Stimulated activated CD4-positive, alpha-beta T cell treated with anti-CD3 and anti-CD28 coated beads, Interleukin-2, amount 100 ng/mL, for 4 hours (primary cell): Measurements from ENCODE around the gene KRTAP12-2.
"Not testable (repeated sequence)": the region's sequence is repeated elsewhere in the genome, so short reads cannot be mapped to it uniquely, and the experiment has no call there.

Experiments used
- DNase-seq: peaks from one replicate; pipeline ENCODE4 v3.0.0-alpha.2; 2020; ENCODE audit warnings: low read depth

The KRTAP12-2 gene

GRCh38 chr21:44684077-44684476 lies 17.4 kb upstream of the KRTAP12-2 start:
- DNase-seq, result no peak

- no peak for DNase-seq
Observed at GRCh38 chr21:44682580-44683151, 15.9 kb upstream of the KRTAP12-2 start.

- DNase-seq, result no peak
Observed at GRCh38 chr21:44681861-44682579, 15.3 kb upstream of the KRTAP12-2 start, which contains the start of gene KRTAP12-1. Gene KRTAP12-1 (minus strand): TSS chr21:44682163. CDS start chr21:44682123, 40 bp downstream.

GRCh38 chr21:44681152-44681551 lies 14.4 kb upstream of the KRTAP12-2 start:
- DNase-seq, result no peak

- no peak for DNase-seq
Observed at GRCh38 chr21:44677881-44678280, 11.2 kb upstream of the KRTAP12-2 start.

GRCh38 chr21:44671911-44672310 lies 5.2 kb upstream of the KRTAP12-2 start:
- no peak for DNase-seq

- no peak for DNase-seq
Observed at GRCh38 chr21:44670642-44671432, 4.1 kb upstream of the KRTAP12-2 start.

GRCh38 chr21:44667612-44668011 lies 885 bp upstream of the KRTAP12-2 start:
- no peak for DNase-seq

- no peak for DNase-seq
Observed at GRCh38 chr21:44664691-44665090, 2.0 kb downstream of the KRTAP12-2 start.

GRCh38 chr21:44661567-44661966 lies 5.2 kb downstream of the KRTAP12-2 start:
- not testable (repeated sequence) for DNase-seq

- DNase-seq, result no peak
Observed at GRCh38 chr21:44658913-44659595, 7.7 kb downstream of the KRTAP12-2 start.

- no peak for DNase-seq
Observed at GRCh38 chr21:44658541-44658910, 8.2 kb downstream of the KRTAP12-2 start.

GRCh38 chr21:44657635-44658540 lies 8.8 kb downstream of the KRTAP12-2 start, which contains the start of gene KRTAP12-3:
Gene KRTAP12-3 (plus strand): TSS chr21:44657932. CDS start chr21:44657980, 48 bp downstream.
- no peak for DNase-seq

GRCh38 chr21:44656868-44657267 lies 9.9 kb downstream of the KRTAP12-2 start:
- no peak for DNase-seq

- DNase-seq, result no peak
Observed at GRCh38 chr21:44654576-44655175, 12.1 kb downstream of the KRTAP12-2 start, which contains the start of gene KRTAP12-4. Gene KRTAP12-4 (minus strand): TSS chr21:44654659. CDS start chr21:44654614, 45 bp downstream.

- DNase-seq, result no peak
Observed at GRCh38 chr21:44653656-44654575, 12.8 kb downstream of the KRTAP12-2 start.

GRCh38 chr21:44653123-44653522 lies 13.6 kb downstream of the KRTAP12-2 start:
- DNase-seq, result no peak

GRCh38 chr21:44650973-44651675 lies 15.6 kb downstream of the KRTAP12-2 start:
- DNase-seq, result no peak
